KOPT-K1 (cell line): ENCODE measurements around the gene FOLR2.
"Not testable (repeated sequence)": the region's sequence is repeated elsewhere in the genome, so short reads cannot be mapped to it uniquely, and the experiment has no call there.

ENCODE experiments used
- H3K27ac ChIP-seq: fragments of 200-600 bp; sonication (generic); 2 replicates; pipeline ENCODE4 v1.5.1; 2016; ENCODE audit warnings: antibody characterized with exemption, mild to moderate bottlenecking, low read depth, low read length; ENCODE audit not compliant: poor library complexity, severe bottlenecking
- H3K36me3 ChIP-seq: fragments of 200-600 bp; sonication (generic); 2 replicates; pipeline ENCODE4 v1.5.1; 2017; ENCODE audit warnings: antibody characterized with exemption, mild to moderate bottlenecking, low read length, moderate library complexity; ENCODE audit not compliant: insufficient read depth
- H3K9me3 ChIP-seq: fragments of 200-600 bp; sonication (generic); 2 replicates; pipeline ENCODE4 v1.5.1; 2017; ENCODE audit warnings: antibody characterized with exemption, low read length, mild to moderate bottlenecking; ENCODE audit not compliant: insufficient read depth, poor library complexity, severe bottlenecking

The FOLR2 gene

GRCh38 chr11:72191961-72192381 lies 24.6 kb upstream of the FOLR2 start, which contains the start of gene FOLR1:
FOLR1 (plus strand) TSS chr11:72192140; CDS start chr11:72192174, 34 bp downstream.
- Histone ChIP-seq H3K27ac (no peak within 1 kb of the TSS), H3K36me3 (no peaks in the 10 kb centered on the region), H3K9me3 (no peaks in the 10 kb centered on the region)

DNA sequence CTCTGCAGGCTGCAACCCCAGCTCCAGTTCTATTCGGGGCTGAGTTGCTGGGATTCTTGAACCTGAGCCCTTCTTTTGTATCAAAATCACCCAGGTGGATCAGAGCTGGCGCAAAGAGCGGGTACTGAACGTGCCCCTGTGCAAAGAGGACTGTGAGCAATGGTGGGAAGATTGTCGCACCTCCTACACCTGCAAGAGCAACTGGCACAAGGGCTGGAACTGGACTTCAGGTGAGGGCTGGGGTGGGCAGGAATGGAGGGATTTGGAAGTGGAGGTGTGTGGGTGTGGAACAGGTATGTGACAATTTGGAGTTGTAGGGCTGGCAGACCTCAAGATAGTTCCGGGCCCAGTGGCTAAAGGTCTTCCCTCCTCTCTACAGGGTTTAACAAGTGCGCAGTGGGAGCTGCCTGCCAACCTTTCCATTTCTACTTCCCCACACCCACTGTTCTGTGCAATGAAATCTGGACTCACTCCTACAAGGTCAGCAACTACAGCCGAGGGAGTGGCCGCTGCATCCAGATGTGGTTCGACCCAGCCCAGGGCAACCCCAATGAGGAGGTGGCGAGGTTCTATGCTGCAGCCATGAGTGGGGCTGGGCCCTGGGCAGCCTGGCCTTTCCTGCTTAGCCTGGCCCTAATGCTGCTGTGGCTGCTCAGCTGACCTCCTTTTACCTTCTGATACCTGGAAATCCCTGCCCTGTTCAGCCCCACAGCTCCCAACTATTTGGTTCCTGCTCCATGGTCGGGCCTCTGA lies 20.9 kb upstream of the FOLR2 start:
- H3K9me3 ChIP-seq, result no peaks in the 10 kb centered on the region
- H3K36me3 ChIP-seq, result no peaks in the 10 kb centered on the region
- no peak overlapping the region for H3K27ac ChIP-seq

- H3K36me3 ChIP-seq, H3K27ac ChIP-seq, H3K9me3 ChIP-seq: not testable (repeated sequence)
Observed at GRCh38 chr11:72201445-72201844, 15.1 kb upstream of the FOLR2 start.

GRCh38 chr11:72202571-72202970 lies 14.0 kb upstream of the FOLR2 start:
- Histone ChIP-seq H3K9me3 (no peaks in the 10 kb centered on the region), H3K27ac (no peak overlapping the region)

DNA sequence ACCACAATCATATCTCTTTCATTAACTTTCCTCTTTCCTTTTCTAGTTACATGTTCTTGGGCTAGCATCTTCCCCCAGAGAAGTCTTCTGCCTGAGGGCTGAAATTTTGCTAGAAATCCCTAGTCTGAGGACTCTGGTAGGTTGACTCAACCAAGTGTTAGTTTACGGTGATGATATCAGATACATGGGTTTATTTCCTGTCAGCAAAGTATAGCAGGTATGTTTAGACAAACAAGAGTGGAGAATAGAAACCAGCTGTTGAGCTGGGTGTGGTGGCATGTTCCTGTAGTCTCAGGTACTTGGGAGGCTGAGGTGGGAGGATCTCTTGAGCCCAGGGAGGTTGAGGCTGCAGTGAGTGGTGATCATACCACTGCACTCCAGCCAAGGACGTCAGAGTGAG lies 13.4 kb upstream of the FOLR2 start:
- no peak overlapping the region for H3K27ac ChIP-seq
- no peaks in the 10 kb centered on the region for H3K36me3 ChIP-seq
- H3K9me3 ChIP-seq, result no peaks in the 10 kb centered on the region

More at GRCh38 chr11:72202571-72202970, 14.0 kb upstream of the FOLR2 start:
- no peaks in the 10 kb centered on the region for H3K36me3 ChIP-seq

DNA sequence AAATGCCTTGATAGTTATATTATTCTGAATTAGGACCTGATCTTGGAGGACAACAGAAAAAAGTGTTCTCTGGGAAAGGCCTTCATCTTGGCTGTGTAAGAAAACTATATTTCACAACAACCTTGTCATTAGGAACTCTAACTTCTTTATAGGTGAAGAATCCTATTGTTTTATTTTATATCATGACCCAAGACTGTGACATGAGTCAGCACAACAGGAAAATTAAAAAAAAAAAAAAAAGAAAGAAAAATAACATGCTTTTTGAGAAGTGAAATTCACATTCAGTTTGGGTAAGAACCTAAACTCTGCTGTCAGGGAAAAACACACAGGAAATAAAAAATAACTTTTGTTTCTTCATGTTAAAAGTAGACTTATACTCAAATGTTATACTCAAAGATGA lies 11.7 kb upstream of the FOLR2 start:
- Histone ChIP-seq H3K36me3 (no peaks in the 10 kb centered on the region), H3K27ac (no peak overlapping the region), H3K9me3 (peaks cover 11% of the 10 kb centered on the region)

GRCh38 chr11:72206794-72207193 lies 9.8 kb upstream of the FOLR2 start:
- peaks cover 14% of the 10 kb centered on the region for H3K9me3 ChIP-seq
- H3K36me3 ChIP-seq, H3K27ac ChIP-seq: not testable (repeated sequence)

DNA sequence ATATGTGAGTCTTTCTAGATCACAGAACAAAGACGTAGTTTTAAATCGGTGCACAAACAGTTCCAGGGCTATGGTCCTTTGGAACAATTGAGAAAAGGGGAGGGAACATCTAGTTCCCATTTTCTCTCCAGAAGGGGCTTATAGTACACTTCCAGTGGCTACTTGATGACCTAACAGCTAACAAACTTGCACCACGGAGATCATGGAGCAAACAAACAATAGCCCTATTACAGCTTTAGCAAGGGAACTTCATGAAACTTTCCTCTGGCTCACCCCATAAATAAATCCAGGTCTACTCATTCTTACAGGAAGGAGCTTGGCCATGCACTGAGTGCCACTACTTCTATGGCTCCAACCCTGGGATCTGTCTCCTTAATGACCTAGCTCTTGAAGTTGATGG lies 8.3 kb upstream of the FOLR2 start:
- peaks cover 14% of the 10 kb centered on the region for H3K9me3 ChIP-seq
- no peaks in the 10 kb centered on the region for H3K36me3 ChIP-seq
- H3K27ac ChIP-seq, result no peak overlapping the region

DNA sequence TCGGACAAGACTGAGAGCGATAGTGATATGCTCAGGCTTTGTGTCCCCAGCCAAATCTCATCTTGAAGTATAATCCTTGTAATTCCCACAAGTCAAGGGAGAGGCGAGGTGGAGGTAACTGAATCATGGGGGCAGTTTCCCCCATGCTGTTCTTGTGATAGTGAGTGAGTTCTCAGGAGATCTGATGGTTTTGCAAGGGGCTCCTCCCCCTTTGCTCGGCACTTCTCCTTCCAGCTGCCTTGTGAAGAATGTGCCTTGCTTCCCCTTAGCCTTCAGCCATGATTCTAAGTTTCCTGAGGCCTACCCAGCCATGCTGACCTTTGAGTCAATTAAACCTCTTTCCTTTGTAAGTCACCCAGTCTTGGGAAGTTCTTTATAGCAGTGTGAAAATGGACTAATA lies 7.5 kb upstream of the FOLR2 start:
- Histone ChIP-seq H3K36me3 (no peaks in the 10 kb centered on the region), H3K27ac (no peak overlapping the region), H3K9me3 (peaks cover 14% of the 10 kb centered on the region)

DNA sequence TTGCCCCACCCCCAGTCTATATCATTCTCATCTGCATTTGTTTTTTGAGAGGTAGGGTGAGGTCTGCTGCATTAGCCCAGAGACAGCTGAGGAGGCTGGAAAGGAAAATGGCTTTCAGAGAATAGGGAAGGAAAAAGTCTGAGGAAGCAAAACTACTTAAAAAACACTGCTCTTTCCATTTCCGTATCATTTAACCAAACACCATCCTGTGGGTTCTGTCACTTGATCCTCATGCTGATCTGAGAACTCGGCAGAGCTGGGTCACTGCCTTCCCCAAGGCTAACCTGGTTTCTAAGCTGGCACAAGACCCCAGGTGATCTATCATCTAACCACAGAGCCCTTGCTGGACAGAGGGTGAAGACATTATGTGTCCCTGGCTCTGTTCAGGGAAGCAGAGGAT lies 1.2 kb downstream of the FOLR2 start:
- Histone ChIP-seq H3K27ac (no peak overlapping the region), H3K9me3 (no peaks in the 10 kb centered on the region), H3K36me3 (no peaks in the 10 kb centered on the region)

GRCh38 chr11:72218251-72218745 lies 1.7 kb downstream of the FOLR2 start:
- Histone ChIP-seq H3K9me3 (no peaks in the 10 kb centered on the region), H3K36me3 (no peaks in the 10 kb centered on the region), H3K27ac (no peak overlapping the region)

GRCh38 chr11:72220696-72221363 lies 4.2 kb downstream of the FOLR2 start:
- no peaks in the 10 kb centered on the region for H3K9me3 ChIP-seq
- no peak overlapping the region for H3K27ac ChIP-seq
- no peaks in the 10 kb centered on the region for H3K36me3 ChIP-seq

DNA sequence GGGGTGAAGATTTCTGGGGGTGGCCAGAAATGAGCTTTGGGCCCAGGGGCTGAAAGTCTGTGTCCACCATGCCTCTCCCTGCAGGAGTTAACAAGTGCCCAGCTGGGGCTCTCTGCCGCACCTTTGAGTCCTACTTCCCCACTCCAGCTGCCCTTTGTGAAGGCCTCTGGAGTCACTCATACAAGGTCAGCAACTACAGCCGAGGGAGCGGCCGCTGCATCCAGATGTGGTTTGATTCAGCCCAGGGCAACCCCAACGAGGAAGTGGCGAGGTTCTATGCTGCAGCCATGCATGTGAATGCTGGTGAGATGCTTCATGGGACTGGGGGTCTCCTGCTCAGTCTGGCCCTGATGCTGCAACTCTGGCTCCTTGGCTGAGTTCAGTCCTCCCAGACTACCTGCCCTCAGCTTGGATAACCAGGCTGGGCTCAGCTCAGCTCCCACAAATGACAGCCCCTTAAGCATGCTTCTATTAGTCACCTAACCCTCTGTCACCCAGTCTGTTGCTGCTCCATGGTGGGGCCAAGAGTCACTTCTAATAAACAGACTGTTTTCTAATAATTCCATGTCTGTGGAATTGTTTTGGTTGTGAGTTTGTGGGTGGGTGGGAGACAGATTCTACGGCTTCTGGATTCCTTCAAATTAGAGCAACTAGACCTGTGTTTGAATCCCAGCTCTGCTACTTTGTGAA lies 4.9 kb downstream of the FOLR2 start:
- Histone ChIP-seq H3K36me3 (peaks cover 2% of the 10 kb centered on the region; the same call in 1 of the 2 replicates), H3K27ac (no peak overlapping the region), H3K9me3 (no peaks in the 10 kb centered on the region)

DNA sequence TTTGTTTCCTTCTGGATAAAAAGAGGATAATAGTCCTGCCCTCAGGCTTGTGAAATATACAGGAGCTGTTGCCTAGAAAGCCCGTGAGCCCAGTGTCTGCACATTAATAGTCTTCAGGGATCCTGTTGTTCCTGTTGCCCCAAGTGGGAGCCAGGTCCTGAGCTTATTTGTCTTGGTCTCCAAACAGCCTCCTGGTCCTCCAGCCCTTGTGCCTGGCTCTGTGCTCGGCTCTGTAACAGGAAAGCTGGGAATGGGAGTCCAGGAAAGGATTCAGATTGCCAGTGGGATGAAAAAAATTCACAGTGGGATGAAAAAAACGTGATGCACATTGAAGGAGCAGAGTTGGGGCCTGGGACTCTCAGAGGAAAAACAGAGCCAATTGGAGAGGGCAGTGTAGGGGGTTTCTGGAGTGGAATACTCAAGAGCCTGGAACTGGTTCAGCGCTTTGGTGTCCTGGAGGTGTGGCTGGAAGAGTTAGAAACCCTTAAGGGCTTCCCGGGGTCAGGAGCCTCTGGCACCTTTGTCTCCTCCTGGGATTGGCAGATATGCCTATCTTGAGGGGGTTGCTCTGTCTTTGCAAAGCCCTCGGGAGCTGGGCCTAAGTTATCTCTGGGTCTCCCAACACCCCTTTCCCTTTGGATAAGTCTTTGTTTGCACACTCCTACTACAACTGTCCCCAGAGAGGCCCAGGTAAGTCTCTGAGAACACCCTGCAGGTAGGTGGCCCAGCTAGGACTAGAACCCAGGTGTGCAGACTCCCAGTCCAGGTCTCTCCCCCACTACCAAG lies 5.7 kb downstream of the FOLR2 start:
- H3K27ac ChIP-seq, result peak overlapping the region; percentile 76
- no peaks in the 10 kb centered on the region for H3K9me3 ChIP-seq
- H3K36me3 ChIP-seq, result peaks cover 8% of the 10 kb centered on the region; the same call in 1 of the 2 replicates
